ENCODE measurements around the gene SNAI3.

SNAI3 gene

GRCh38 chr16:88705801-88706228 lies 19.5 kb upstream of the SNAI3 start:
- peak; percentile 75 for DNase-seq (ENCODE audit: low spot score)

- no peak for DNase-seq (ENCODE audit: low spot score)
Measured at GRCh38 chr16:88705076-88705684, 18.9 kb upstream of the SNAI3 start.

- DNase-seq (ENCODE audit: low spot score) = no peak
Measured at GRCh38 chr16:88703486-88704309, 17.4 kb upstream of the SNAI3 start.

- no peak for DNase-seq (ENCODE audit: low spot score)
Measured at GRCh38 chr16:88702371-88703210, 16.3 kb upstream of the SNAI3 start.

- no peak for DNase-seq (ENCODE audit: low spot score)
Measured at GRCh38 chr16:88701581-88702370, 15.5 kb upstream of the SNAI3 start.

GRCh38 chr16:88700636-88701482 lies 14.6 kb upstream of the SNAI3 start:
- no peak for DNase-seq (ENCODE audit: low spot score)

- DNase-seq (ENCODE audit: low spot score) = no peak
Measured at GRCh38 chr16:88700322-88700635, 14.0 kb upstream of the SNAI3 start.

- no peak for DNase-seq (ENCODE audit: low spot score)
Measured at GRCh38 chr16:88699180-88699579, 12.9 kb upstream of the SNAI3 start.

- no peak for DNase-seq (ENCODE audit: low spot score)
Measured at GRCh38 chr16:88698646-88699045, 12.3 kb upstream of the SNAI3 start.

GRCh38 chr16:88697831-88698615 lies 11.7 kb upstream of the SNAI3 start:
- DNase-seq (ENCODE audit: low spot score) = peak; percentile 78

- DNase-seq (ENCODE audit: low spot score) = no peak
Measured at GRCh38 chr16:88697116-88697830, 11.0 kb upstream of the SNAI3 start.

GRCh38 chr16:88696441-88696840 lies 10.1 kb upstream of the SNAI3 start:
- no peak for DNase-seq (ENCODE audit: low spot score)

GRCh38 chr16:88695753-88696152 lies 9.4 kb upstream of the SNAI3 start:
- DNase-seq (ENCODE audit: low spot score) = no peak

GRCh38 chr16:88695218-88695617 lies 8.9 kb upstream of the SNAI3 start:
- no peak for DNase-seq (ENCODE audit: low spot score)

- DNase-seq (ENCODE audit: low spot score) = no peak
Measured at GRCh38 chr16:88694221-88695087, 8.1 kb upstream of the SNAI3 start.

GRCh38 chr16:88693420-88694177 lies 7.3 kb upstream of the SNAI3 start:
- no peak for DNase-seq (ENCODE audit: low spot score)

- DNase-seq (ENCODE audit: low spot score) = no peak
Measured at GRCh38 chr16:88692861-88693260, 6.6 kb upstream of the SNAI3 start.
